Stomach (tissue), 19 donors: ENCODE results near the gene ADAMTS20. TPM values are rescaled to one million over a fixed set of nuclear protein-coding genes. Genes with fewer than 3 reads are reported as not detected.

Experiments
- DNase-seq, 2 donors: peaks; one replicate each; pipeline versions ENCODE4 v3.0.0 to v3.0.0-alpha.2; 2013 to 2019
- H3K27ac ChIP-seq, 5 donors: fragments of 200-600 bp in 4 of 5; sonication (generic) in 4 of 5; one replicate each; pipeline ENCODE4 v1.5.1; 2013 to 2019; ENCODE audit warnings: mild to moderate bottlenecking in 1 of 5, moderate library complexity in 1 of 5
- H3K27me3 ChIP-seq, 3 donors: fragments of 200-600 bp; sonication (generic); one replicate each; pipeline ENCODE4 v1.5.1; 2017 to 2019; ENCODE audit warnings: mixed run types in 1 of 3
- H3K36me3 ChIP-seq, 4 donors: fragments of 200-600 bp; sonication (generic); 1 replicate in 3 of 4; 2 replicates in 1 of 4; pipeline ENCODE4 v1.5.1; 2016 to 2019
- H3K4me1 ChIP-seq, 4 donors: fragments of 200-600 bp; sonication (generic); one replicate each; pipeline ENCODE4 v1.5.1; 2016 to 2019
- H3K4me3 ChIP-seq, 4 donors: fragments of 200-600 bp; sonication (generic) in 3 of 4; one replicate each; pipeline ENCODE4 v1.5.1; 2016 to 2019; ENCODE audit warnings: mild to moderate bottlenecking in 1 of 4
- H3K9me3 ChIP-seq, 4 donors: fragments of 200-600 bp; sonication (generic); one replicate each; pipeline ENCODE4 v1.5.1; 2016 to 2019
- EP300 ChIP-seq: sonication (generic); formaldehyde crosslinking; IDR thresholded peaks from one replicate; pipeline ENCODE4 v1.6.1; 2017; ENCODE audit warnings: antibody characterized with exemption
- POLR2A ChIP-seq, 4 donors: fragments of 450-650 bp; IDR thresholded peaks; one replicate each; pipeline ENCODE4 v1.6.1; 2016; ENCODE audit warnings: antibody characterized with exemption in 4 of 4, control low read depth in 2 of 4, mild to moderate bottlenecking in 1 of 4, moderate library complexity in 1 of 4
- POLR2AphosphoS5 ChIP-seq, 3 donors: sonication (generic); formaldehyde crosslinking; IDR thresholded peaks; one replicate each; pipeline ENCODE4 v1.6.1; 2016; ENCODE audit warnings: antibody characterized with exemption in 3 of 3
- WGBS, 5 donors: extraction: QIAGEN DNeasy Blood & Tissue Kit in 3 of 5; methylation state at CpG; one replicate each; pipeline versions ENCODE4 v1.1.5 to v1.1.7; 2013 to 2018; 5-methylcytosine and 5-hydroxymethylcytosine counted together
- intact Hi-C: fragments of 100-400 bp; cut with DNase I; formaldehyde crosslinking; loops from one replicate; pipeline ENCODE4 v1.15.1; 2023; ENCODE audit warnings: low total_unique reads
- long read RNA-seq, 10 donors: transcript quantifications; one replicate each; lab custom pipeline, GENCODE V29; 2026
- polyA plus RNA-seq, 3 donors: library from polyadenylated mRNA; stranded (reverse); fragments of 200-250 nt; gene quantifications; one replicate each; pipeline ENCODE4 v1.2.3, GENCODE V29; 2013
- total RNA-seq, 5 donors: library from RNA; depleted of rRNA; stranded (reverse); fragments of >200 nt; gene quantifications; one replicate each; pipeline versions ENCODE4 v1.1.0 to v1.2.3, GENCODE V29; 2014 to 2016
- TF ChIP-seq, protein P1 (sequence below), 7 experiments: fragments of 450-650 bp in 4 of 7; fragments of 200-600 bp in 3 of 7; sonication (generic) in 3 of 7; IDR thresholded peaks; one replicate each; pipeline ENCODE4 v1.5.1; 2016 to 2019; ENCODE audit warnings: antibody characterized with exemption in 7 of 7, control low read depth in 2 of 7, mild to moderate bottlenecking in 1 of 7
- donor health status: healthy with polysubstance abuse.
- donor health status: Bipolar disorder and iron deficiency.
- donor health status: healthy.

ADAMTS20 gene, protein sequence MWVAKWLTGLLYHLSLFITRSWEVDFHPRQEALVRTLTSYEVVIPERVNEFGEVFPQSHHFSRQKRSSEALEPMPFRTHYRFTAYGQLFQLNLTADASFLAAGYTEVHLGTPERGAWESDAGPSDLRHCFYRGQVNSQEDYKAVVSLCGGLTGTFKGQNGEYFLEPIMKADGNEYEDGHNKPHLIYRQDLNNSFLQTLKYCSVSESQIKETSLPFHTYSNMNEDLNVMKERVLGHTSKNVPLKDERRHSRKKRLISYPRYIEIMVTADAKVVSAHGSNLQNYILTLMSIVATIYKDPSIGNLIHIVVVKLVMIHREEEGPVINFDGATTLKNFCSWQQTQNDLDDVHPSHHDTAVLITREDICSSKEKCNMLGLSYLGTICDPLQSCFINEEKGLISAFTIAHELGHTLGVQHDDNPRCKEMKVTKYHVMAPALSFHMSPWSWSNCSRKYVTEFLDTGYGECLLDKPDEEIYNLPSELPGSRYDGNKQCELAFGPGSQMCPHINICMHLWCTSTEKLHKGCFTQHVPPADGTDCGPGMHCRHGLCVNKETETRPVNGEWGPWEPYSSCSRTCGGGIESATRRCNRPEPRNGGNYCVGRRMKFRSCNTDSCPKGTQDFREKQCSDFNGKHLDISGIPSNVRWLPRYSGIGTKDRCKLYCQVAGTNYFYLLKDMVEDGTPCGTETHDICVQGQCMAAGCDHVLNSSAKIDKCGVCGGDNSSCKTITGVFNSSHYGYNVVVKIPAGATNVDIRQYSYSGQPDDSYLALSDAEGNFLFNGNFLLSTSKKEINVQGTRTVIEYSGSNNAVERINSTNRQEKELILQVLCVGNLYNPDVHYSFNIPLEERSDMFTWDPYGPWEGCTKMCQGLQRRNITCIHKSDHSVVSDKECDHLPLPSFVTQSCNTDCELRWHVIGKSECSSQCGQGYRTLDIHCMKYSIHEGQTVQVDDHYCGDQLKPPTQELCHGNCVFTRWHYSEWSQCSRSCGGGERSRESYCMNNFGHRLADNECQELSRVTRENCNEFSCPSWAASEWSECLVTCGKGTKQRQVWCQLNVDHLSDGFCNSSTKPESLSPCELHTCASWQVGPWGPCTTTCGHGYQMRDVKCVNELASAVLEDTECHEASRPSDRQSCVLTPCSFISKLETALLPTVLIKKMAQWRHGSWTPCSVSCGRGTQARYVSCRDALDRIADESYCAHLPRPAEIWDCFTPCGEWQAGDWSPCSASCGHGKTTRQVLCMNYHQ (N-terminal part only)
- under 1 TPM in 1 of 5 donors, not detected in 4; 0.55 TPM for total RNA-seq
- not detected for polyA plus RNA-seq
- long read RNA-seq, donor 1: 0 reads
- long read RNA-seq, donor 2: 0 reads
- long read RNA-seq, donor 3: 0 reads
- long read RNA-seq, donor 4: 0 reads
- long read RNA-seq, donor 5: 0 reads
- long read RNA-seq, donor 6: 0 reads
- long read RNA-seq, donor 7: 0 reads
- long read RNA-seq, donor 8: 0 reads
- long read RNA-seq, donor 9: 0 reads
- long read RNA-seq, donor 10: 0 reads

DNA sequence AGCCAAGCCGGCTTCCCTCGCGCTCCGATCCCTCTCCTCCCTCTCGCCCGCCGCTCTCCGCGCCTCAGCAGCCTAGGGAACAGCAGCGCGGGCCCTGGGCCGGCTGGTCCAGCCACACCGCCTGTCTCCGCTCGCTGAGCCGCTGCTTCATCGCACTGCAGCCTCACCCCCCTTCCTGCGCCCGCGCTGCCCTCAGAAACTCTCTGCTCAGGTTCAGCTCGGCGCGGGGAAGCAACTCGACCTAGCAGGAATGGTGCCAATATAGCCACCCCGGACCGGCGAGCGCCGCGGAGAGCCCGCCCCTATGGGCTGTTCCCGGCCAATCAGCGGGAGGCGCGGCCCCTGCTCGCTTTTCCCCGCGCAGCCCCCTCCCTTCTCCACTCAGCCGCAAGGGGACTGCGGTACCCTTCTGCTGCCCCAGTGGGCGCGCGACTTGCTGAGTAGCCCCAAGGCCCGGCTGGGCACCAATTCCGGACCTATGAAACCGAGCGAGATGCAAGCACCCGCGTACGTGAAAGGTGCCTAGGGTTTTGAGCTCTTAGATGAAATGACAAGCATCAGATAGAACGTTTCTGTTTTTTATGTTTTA is at the start of gene ADAMTS20:
TSS of gene ADAMTS20 (minus strand) at position 233 of the 589 bp plus-strand sequence. CDS start 282 bp downstream, outside the sequence.
- peaks cover 6 to 31% (median 22%) of the 10 kb centered on the region in 3 donors for H3K27me3 ChIP-seq
- H3K36me3 ChIP-seq: no peaks in the 10 kb centered on the region
- peaks cover 0 to 21% (median 13%) of the 10 kb centered on the region in 4 donors for H3K9me3 ChIP-seq
- peaks cover 0 to 17% (median 9%) of the 10 kb centered on the region in 4 donors for H3K4me1 ChIP-seq
- peak in 1 of 2 donors; percentile 65 for DNase-seq
- intact Hi-C loops: no loop called here
- H3K4me3 ChIP-seq: peak within 1 kb of the TSS in 2 of 4 donors; percentile 9 to 25
- no peak within 1 kb of the TSS for H3K27ac ChIP-seq
- TF ChIP-seq POLR2A (IDR thresholded peaks at IDR 0.05): no peak
- TF ChIP-seq POLR2AphosphoS5 (IDR thresholded peaks at IDR 0.05): no peak
- TF ChIP-seq, protein P1, sequence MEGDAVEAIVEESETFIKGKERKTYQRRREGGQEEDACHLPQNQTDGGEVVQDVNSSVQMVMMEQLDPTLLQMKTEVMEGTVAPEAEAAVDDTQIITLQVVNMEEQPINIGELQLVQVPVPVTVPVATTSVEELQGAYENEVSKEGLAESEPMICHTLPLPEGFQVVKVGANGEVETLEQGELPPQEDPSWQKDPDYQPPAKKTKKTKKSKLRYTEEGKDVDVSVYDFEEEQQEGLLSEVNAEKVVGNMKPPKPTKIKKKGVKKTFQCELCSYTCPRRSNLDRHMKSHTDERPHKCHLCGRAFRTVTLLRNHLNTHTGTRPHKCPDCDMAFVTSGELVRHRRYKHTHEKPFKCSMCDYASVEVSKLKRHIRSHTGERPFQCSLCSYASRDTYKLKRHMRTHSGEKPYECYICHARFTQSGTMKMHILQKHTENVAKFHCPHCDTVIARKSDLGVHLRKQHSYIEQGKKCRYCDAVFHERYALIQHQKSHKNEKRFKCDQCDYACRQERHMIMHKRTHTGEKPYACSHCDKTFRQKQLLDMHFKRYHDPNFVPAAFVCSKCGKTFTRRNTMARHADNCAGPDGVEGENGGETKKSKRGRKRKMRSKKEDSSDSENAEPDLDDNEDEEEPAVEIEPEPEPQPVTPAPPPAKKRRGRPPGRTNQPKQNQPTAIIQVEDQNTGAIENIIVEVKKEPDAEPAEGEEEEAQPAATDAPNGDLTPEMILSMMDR (IDR thresholded peaks at IDR 0.05): no peak
- TF ChIP-seq EP300: no peak
- WGBS, 5 donors: 5 to 9% (median 6%) methylated on average over 8 to 51 of the region's 51 CpGs

DNA sequence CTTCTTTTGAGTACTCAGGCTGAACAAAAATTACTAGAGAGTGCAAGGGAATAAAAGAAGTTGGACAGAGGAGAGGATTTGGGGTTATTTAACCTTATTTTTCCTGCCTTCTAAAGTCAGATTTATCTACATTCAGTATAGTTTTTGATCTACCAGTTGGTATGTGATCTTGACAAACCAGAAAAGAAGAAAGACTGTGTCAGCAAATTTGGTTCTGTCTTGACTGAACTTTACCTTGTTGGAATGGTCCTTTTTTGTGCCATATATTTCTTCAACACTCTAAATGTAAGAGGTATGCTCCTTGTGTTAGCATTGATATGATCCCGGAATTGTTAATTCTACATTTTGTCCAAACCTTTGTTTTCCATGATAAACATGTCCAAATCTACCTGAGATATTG is 47.7 kb upstream of the ADAMTS20 start:
- Histone ChIP-seq H3K27ac (no peak overlapping the region), H3K4me3 (no peak overlapping the region), H3K4me1 (no peaks in the 10 kb centered on the region), H3K27me3 (no peaks in the 10 kb centered on the region), H3K9me3 (no peaks in the 10 kb centered on the region), H3K36me3 (no peaks in the 10 kb centered on the region)
- TF ChIP-seq EP300: no peak
- TF ChIP-seq POLR2AphosphoS5 (IDR thresholded peaks at IDR 0.05): no peak
- TF ChIP-seq, protein P1 (IDR thresholded peaks at IDR 0.05): no peak
- no peak for TF ChIP-seq POLR2A (IDR thresholded peaks at IDR 0.05)
- intact Hi-C loops: no loop called here
- 60 to 79% (median 71%) methylated on average over 1 of the region's 1 CpG for WGBS, 5 donors
- DNase-seq: no peak

DNA sequence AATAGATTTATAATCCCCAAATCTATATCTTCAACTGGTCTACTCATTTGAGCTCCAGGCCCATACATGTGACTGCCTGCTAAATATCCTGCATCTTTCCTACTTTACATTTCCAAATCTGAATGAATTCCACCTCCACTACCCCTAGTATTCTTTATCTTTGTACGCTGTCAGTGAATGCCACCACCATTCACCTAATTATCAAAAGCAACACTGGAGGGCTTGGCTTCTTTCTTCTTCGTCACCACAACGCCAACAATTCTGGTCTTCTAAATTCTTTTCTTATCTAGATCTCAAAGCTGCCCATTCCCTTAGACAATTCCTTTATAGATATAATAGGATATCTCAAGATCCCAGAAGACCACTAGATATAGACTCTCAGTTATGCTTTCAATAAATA is 47.1 kb upstream of the ADAMTS20 start:
- DNase-seq: no peak
- Histone ChIP-seq H3K4me3 (no peak overlapping the region), H3K36me3 (no peaks in the 10 kb centered on the region), H3K27ac (no peak overlapping the region), H3K9me3 (no peaks in the 10 kb centered on the region), H3K27me3 (no peaks in the 10 kb centered on the region), H3K4me1 (no peaks in the 10 kb centered on the region)
- no peak for TF ChIP-seq POLR2A (IDR thresholded peaks at IDR 0.05)
- TF ChIP-seq POLR2AphosphoS5 (IDR thresholded peaks at IDR 0.05): no peak
- TF ChIP-seq, protein P1 (IDR thresholded peaks at IDR 0.05): no peak
- TF ChIP-seq EP300: no peak
- intact Hi-C loops: no loop called here
- 68 to 91% (median 73%) methylated on average over 3 of the region's 3 CpGs for WGBS, 5 donors
